C4-2B (cell line): ENCODE data around the gene KCNJ6.

Source experiments
- H3K27ac ChIP-seq: fragments of 450-650 bp; 2 replicates; pipeline ENCODE4 v1.5.1; 2017
- ZFX ChIP-seq: fragments of 450-650 bp; IDR thresholded peaks from 2 replicates; pipeline ENCODE4 v1.6.1; 2017
- TF ChIP-seq, protein P1 (sequence below): fragments of 450-650 bp; conservative IDR thresholded peaks from 2 replicates; pipeline ENCODE4 v1.5.1; 2017; ENCODE audit warnings: mild to moderate bottlenecking

Gene KCNJ6, protein sequence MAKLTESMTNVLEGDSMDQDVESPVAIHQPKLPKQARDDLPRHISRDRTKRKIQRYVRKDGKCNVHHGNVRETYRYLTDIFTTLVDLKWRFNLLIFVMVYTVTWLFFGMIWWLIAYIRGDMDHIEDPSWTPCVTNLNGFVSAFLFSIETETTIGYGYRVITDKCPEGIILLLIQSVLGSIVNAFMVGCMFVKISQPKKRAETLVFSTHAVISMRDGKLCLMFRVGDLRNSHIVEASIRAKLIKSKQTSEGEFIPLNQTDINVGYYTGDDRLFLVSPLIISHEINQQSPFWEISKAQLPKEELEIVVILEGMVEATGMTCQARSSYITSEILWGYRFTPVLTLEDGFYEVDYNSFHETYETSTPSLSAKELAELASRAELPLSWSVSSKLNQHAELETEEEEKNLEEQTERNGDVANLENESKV

DNA sequence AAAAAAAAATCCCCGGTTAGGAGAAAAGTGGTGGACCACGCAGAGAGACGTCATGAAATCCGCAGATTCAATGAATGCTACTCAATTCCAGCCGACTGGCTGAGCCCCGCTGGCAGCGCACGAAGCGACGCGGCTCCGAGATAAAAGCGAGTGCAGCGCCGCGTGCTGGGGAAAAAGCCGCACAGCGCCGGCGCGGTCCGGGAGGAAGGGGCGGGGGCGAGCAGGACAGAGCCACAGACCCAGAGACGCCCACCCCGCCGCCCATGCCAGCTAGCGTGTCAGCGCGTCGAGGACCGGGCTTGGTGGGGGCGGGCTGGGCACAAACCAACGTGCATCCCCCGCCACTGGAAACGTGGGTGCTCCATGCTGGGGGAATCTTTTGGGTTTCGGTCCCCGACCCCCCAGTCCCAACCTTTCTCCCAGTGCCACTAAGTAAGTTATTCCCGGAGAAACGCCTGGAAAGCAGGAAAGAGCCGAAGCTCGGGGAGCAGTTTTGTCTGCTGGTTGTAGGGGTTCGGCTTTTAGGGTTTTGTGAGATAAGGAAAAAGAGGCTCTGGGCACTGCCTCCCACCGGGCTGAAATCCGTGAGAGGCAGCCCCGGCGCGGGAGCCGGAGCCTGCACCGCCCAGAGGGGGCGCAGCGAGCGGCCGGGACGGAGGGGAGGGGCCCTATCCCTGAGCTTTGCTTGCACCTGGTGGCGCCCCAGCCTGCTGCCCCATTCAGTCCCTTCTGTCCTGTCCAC lies at the start of gene KCNJ6:
TSS of gene KCNJ6 (minus strand) at position 148 of the 742 bp plus-strand sequence. CDS start 75,775 bp downstream, outside the sequence.
- TF ChIP-seq, protein P1, sequence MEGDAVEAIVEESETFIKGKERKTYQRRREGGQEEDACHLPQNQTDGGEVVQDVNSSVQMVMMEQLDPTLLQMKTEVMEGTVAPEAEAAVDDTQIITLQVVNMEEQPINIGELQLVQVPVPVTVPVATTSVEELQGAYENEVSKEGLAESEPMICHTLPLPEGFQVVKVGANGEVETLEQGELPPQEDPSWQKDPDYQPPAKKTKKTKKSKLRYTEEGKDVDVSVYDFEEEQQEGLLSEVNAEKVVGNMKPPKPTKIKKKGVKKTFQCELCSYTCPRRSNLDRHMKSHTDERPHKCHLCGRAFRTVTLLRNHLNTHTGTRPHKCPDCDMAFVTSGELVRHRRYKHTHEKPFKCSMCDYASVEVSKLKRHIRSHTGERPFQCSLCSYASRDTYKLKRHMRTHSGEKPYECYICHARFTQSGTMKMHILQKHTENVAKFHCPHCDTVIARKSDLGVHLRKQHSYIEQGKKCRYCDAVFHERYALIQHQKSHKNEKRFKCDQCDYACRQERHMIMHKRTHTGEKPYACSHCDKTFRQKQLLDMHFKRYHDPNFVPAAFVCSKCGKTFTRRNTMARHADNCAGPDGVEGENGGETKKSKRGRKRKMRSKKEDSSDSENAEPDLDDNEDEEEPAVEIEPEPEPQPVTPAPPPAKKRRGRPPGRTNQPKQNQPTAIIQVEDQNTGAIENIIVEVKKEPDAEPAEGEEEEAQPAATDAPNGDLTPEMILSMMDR, result peak; percentile 64
- no peak for TF ChIP-seq ZFX
- H3K27ac ChIP-seq, result no peak within 1 kb of the TSS

DNA sequence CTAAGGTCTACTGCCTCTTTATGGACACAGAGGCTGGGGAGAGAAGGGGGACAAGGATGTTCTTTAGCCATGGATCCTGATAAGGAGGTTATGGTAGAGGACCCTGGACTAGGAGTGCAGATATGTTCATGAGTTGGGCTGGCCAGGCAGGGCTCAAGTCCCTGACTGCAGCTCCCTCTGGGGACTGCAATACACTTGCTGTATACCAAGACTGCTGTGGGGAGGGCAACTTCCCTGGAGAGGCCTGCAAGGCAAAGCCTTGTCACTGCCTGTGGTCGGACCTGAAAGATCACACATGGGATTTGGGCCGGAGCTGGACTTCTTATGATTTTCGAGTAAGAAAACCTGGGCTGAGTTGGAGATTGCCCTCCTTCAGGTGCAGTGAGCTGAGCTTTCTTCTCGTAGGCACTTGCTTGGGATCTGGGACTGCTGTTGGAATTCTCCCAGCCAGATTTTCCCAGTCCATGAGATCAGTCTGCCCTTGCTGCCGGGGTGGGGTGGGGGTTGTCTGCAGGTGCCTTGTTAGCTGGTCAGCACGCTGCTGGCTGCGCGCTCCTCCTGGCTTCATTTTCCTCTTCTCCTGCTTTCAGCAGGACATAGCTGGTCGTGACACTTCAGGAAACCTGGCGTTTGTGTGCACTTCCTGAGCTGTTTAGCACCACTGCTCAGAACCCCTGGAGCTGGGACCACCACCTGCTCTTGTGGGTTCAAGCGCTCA lies 49.0 kb upstream of the KCNJ6 start:
- no peak for TF ChIP-seq ZFX
- TF ChIP-seq, protein P1, result no peak
- H3K27ac ChIP-seq, result no peak overlapping the region

DNA sequence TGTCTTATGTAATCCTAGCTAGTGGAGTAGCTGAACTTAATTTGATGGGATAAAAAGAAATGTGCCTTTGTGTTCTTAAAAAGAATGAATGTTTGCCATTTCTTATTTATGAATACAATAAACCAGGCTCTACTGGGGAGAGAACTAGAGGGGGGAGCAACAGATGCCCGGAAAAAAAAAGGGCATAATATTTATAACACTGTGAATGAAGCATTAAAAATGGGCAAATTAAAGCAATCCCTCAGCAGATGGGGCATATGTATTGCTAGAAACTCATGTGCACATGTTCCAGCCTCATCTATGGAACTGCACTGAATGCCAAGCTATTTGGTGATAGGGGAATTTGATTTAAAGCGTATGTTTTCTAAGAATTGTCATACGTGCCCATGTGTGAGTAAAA lies 42.3 kb upstream of the KCNJ6 start:
- TF ChIP-seq, protein P1, result no peak
- TF ChIP-seq ZFX, result no peak
- no peak overlapping the region for H3K27ac ChIP-seq

- TF ChIP-seq ZFX, result no peak
- TF ChIP-seq, protein P1, result no peak
- no peak overlapping the region for H3K27ac ChIP-seq
Observed at GRCh38 chr21:37956772-37957171, 40.5 kb upstream of the KCNJ6 start.

DNA sequence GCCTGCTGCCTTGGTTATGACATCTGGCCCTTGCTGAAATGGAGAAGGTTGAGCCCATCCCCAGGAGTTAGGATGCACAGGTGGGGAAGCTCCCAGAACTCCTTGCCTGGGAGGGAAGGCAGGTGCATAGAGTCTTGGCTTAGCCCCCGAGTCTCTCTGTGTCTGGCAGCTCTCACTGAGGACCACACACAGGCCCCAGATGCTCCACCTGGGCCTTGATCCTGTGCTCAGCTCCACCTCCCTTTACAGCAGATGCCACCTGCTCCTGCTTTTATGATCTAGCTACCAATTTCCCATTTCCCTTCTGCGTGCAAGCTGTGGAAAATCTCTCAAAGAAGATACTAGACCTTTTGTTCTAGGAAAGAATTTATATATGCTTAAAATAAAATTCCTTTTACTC lies 28.8 kb upstream of the KCNJ6 start:
- H3K27ac ChIP-seq, result no peak overlapping the region
- TF ChIP-seq, protein P1, result no peak
- TF ChIP-seq ZFX, result no peak

DNA sequence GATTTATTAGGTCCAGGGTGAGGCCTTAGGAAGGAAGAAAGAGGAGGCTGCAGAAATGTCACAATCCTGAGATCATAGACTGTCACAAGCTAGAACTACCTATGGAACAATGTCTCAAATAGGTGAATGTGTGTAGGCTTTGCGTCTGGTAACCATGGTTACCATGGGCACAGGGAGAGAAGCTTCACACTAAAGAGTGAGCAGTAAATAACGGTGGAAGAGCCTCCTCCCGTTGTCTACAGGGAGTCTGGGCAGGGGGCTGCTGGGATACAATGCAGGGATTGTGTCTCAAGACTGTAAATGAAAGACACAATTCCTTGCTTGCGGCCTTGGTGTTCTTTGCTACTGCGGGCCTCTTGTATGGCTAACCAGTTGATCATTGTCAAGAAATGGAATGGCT lies 28.2 kb upstream of the KCNJ6 start:
- H3K27ac ChIP-seq, result no peak overlapping the region
- TF ChIP-seq ZFX, result no peak

GRCh38 chr21:37940691-37941090 lies 24.4 kb upstream of the KCNJ6 start:
- no peak for TF ChIP-seq ZFX
- TF ChIP-seq, protein P1, result no peak
- H3K27ac ChIP-seq, result no peak overlapping the region
